AG04450 (cell line): ENCODE data around the gene IQUB. TPM values are rescaled to one million over a fixed set of nuclear protein-coding genes. Genes with fewer than 3 reads are reported as not detected.

Experiments used
- CTCF ChIA-PET: fragments of 300-600, 350-600 bp; formaldehyde crosslinking; extraction: SDS; loops from one replicate; lab custom pipeline; 2022; ENCODE audit warnings: antibody characterized with exemption, inconsistent platforms; lab: Charles Lee
- POLR2A ChIA-PET: fragments of 350-600 bp; formaldehyde crosslinking; extraction: SDS; loops from one replicate; lab custom pipeline; 2021; ENCODE audit warnings: antibody characterized with exemption, inconsistent platforms; lab: Yijun Ruan, JAX
- DNase-seq: peaks from one replicate; pipeline ENCODE4 v3.0.0-alpha.2; 2011; ENCODE audit warnings: low read depth, low spot score
- H3K27ac ChIP-seq: one replicate; pipeline ENCODE4 v1.5.1; 2012; ENCODE audit warnings: low read depth, low read length, control low read depth
- H3K27me3 ChIP-seq: one replicate; pipeline ENCODE4 v1.6.0; 2012; ENCODE audit warnings: low read length; ENCODE audit not compliant: control insufficient read depth, insufficient read depth
- H3K4me3 ChIP-seq: 2 replicates; pipeline ENCODE4 v1.5.1; 2011; ENCODE audit warnings: mild to moderate bottlenecking, low read depth, low read length, control low read depth
- H3K9me3 ChIP-seq: 2 replicates; pipeline ENCODE4 v1.5.1; 2012; ENCODE audit warnings: low read length; ENCODE audit not compliant: control insufficient read depth, insufficient read depth
- CTCF ChIP-seq: IDR thresholded peaks from 2 replicates; pipeline ENCODE4 v1.5.1; 2011; ENCODE audit warnings: low read depth, low read length, control low read depth, inconsistent platforms
- polyA plus RNA-seq: library from polyadenylated mRNA; depleted of rRNA; stranded (reverse); fragments of >200 nt; gene quantifications from 2 replicates; pipeline ENCODE4 v1.2.3, GENCODE V29; 2011

IQUB gene
- polyA plus RNA-seq, 1 experiment = 0.06 TPM

DNA sequence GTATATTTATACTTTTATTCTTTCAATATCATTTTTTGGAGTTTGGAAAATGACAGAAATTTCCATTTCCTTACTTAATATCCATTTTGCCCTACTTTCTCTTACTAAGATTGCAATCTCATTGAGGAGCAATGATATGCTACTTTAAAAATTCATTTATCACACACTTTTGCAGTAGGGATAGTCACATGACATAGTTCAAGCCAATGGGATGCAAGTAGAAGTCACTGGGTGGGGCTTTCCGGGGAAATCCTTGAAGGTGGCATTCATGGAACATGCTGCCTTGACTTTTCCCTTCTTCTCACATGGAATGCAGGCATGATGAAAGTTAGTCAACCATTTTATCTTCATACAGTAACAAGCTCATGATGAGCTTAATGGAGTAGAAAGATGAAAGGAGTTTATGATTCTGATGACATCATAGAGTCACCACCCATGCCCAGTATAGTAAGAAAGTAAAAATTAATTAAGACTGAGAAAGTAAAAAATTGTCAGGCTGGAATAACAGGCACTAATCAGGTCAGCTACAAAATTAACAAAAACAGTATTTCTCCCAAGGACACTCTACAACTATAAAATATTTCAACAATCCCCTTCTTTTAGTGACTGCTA, 33.4 kb downstream of the IQUB start:
- ChIA-PET CTCF (no interaction called here), POLR2A (no interaction called here)

DNA sequence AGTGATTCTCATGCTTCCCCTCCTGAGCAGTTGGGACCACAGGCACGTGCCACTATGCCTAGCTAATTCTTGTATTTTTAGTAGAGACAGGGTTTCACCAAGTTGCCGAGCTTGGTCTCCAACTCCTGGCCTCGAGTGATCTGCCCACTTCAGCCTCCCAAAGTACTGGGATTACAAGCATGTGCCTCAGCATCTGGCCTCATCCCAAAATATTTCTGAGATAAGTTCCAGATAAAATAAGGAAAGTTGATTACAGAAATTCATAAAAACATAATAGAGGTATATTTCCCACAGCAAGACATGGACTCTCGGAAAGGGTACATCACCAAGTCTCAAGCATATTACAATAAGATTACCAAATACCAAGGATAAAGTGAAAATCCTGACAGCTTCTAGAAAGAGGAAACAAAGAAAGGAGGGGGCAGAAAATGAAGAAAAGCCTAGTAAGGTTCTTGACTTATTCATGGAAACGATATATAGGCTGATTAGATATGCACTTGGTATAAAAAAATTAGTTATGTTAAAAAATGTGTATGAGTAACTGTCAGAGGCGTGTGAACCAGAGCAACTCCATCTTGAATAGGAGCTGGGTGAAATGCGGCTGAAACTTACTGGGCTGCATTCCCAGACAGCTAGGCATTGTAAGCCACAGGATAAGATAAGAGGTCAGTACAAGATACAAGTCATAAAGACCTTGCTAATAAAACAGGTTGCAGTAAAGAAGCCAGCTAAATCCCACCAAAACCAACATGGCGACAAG, 35.0 kb downstream of the IQUB start:
- Histone ChIP-seq H3K27ac (no peak overlapping the region), H3K27me3 (no peaks in the 10 kb centered on the region), H3K4me3 (no peak overlapping the region), H3K9me3 (no peaks in the 10 kb centered on the region)
- DNase-seq = no peak
- ChIA-PET POLR2A (no interaction called here), CTCF (interaction anchor here (0.5 kb wide), 1 partner anchor 24 kb away, joined by 8 read pairs; no protein-coding TSS in a partner anchor)
- no peak for TF ChIP-seq CTCF

More for the DNA sequence above, 33.4 kb downstream of the IQUB start:
- no peak for TF ChIP-seq CTCF
- Histone ChIP-seq H3K9me3 (no peaks in the 10 kb centered on the region), H3K27ac (no peak overlapping the region), H3K4me3 (no peak overlapping the region), H3K27me3 (no peaks in the 10 kb centered on the region)
- no peak for DNase-seq

GRCh38 chr7:123498601-123499000, 35.8 kb downstream of the IQUB start:
- Histone ChIP-seq H3K4me3 (no peak overlapping the region), H3K27me3 (no peaks in the 10 kb centered on the region), H3K9me3 (no peaks in the 10 kb centered on the region), H3K27ac (no peak overlapping the region)
- DNase-seq = no peak
- ChIA-PET POLR2A (no interaction called here), CTCF (interaction anchor here (0.5 to 1.2 kb wide), 2 partner anchors 24 to 299 kb away, joined by 4 to 8 read pairs; no protein-coding TSS in a partner anchor)
- TF ChIP-seq CTCF = no peak

- ChIA-PET CTCF (interaction anchor here (1.2 kb wide), 3 partner anchors 299 to 374 kb away, joined by 3 to 4 read pairs (median 4); no protein-coding TSS in a partner anchor), POLR2A (no interaction called here)
- H3K27ac ChIP-seq = no peak overlapping the region
- no peak overlapping the region for H3K4me3 ChIP-seq
- no peaks in the 10 kb centered on the region for H3K27me3 ChIP-seq
- no peaks in the 10 kb centered on the region for H3K9me3 ChIP-seq
- no peak for TF ChIP-seq CTCF
- DNase-seq = no peak
These were observed 36.4 kb downstream of the IQUB start for GRCh38 chr7:123498031-123498430.

DNA sequence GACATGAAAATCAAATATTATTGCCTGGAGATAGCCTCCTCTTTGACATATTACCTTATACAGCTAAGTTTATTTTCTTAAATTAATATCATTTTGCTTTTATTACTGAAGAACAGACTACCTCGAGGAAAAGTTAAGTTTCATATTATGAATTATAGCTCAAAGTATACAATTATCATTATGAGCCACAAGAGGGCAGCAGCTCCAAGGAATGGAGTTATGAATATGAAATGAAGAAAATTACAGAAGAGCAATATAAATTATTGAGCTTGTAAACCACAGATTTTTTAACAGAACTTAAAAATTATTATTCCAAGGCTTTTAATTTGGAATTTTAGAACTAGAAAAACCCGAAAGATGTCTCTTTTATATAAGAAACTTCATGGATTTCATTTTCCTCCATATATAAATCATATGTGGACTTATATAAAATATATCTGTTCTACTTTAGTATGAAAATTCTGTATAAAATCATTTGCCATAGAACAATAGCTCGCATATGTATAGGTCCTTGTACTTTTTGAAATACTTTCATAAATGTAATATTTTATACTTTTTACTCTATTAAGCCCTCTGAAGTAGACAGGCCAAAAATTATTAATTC, 40.1 kb downstream of the IQUB start:
- Histone ChIP-seq H3K27ac (no peak overlapping the region), H3K9me3 (no peaks in the 10 kb centered on the region), H3K4me3 (no peak overlapping the region), H3K27me3 (no peaks in the 10 kb centered on the region)
- POLR2A ChIA-PET = interaction anchor here (1.3 kb wide), 1 partner anchor 63 kb away, joined by 5 read pairs; the partner anchor contains the start of gene NDUFA5
- no peak for DNase-seq
- CTCF ChIA-PET = interaction anchor here (0.6 to 2.6 kb wide), 37 partner anchors 8 to 1333 kb away, joined by 3 to 49 read pairs (median 5); partner anchors contain the start of genes IQUB and NDUFA5
- TF ChIP-seq CTCF = peak; percentile 74
